HepG2 (cell line): ENCODE data around the gene ELAPOR1. TPM values are rescaled to one million over a fixed set of nuclear protein-coding genes. Genes with fewer than 3 reads are reported as not detected.

Experiments used
- ATAC-seq: fragments of 200-7000 bp; cut with Tn5 transposase; 3 replicates; pipeline ENCODE4 v1.9.1; 2020; ENCODE audit warnings: mild to moderate bottlenecking, moderate library complexity
- BruUV-seq: library from RNA; stranded (reverse); fragments of 400-500 nt; replicated peaks from 2 replicates; lab custom pipeline; 2021; lab: Mats Ljungman, UMichigan
- CTCF ChIA-PET: fragments of 300-600 bp; formaldehyde crosslinking; extraction: SDS; loops from one replicate; lab custom pipeline; 2021; ENCODE audit warnings: low total read pairs, inconsistent platforms, low intra/inter-chr PET ratio; lab: Yijun Ruan, JAX
- POLR2A ChIA-PET: fragments of 350-600 bp; sonication (Branson Sonifier 250); formaldehyde crosslinking; loops from one replicate; lab custom pipeline; 2020; ENCODE audit warnings: antibody characterized with exemption, inconsistent platforms; lab: Yijun Ruan, JAX
- DNase-seq: peaks from one replicate; pipeline ENCODE4 v3.0.0-alpha.2; 2015; ENCODE audit warnings: low spot score
- FAIRE-seq: peaks from 3 replicates; lab custom pipeline; 2011; peaks lifted over from hg19 to GRCh38; lab: Jason Lieb, UNC
- H2AFZ ChIP-seq: one replicate; pipeline ENCODE4 v1.6.1; 2011; ENCODE audit warnings: low read length, inconsistent platforms
- H3K27ac ChIP-seq: fragments of 300-600 bp; 3 replicates; pipeline ENCODE4 v1.8.0; 2011; ENCODE audit warnings: mixed run types, mild to moderate bottlenecking, mixed read lengths, low read length, inconsistent platforms; ENCODE audit not compliant: insufficient read depth; ENCODE audit errors: extremely low read length
- H3K27me3 ChIP-seq, 2 experiments: fragments of 200-600 bp in 1 of 2; 2 replicates in 1 of 2; 3 replicates in 1 of 2; pipeline versions ENCODE4 v1.6.0 to v1.8.0; 2011; ENCODE audit warnings: low read length in 2 of 2, mild to moderate bottlenecking in 2 of 2, moderate library complexity in 2 of 2, inconsistent platforms in 1 of 2; ENCODE audit not compliant: insufficient read depth in 2 of 2, control insufficient read depth in 1 of 2
- H3K36me3 ChIP-seq, 2 experiments: fragments of 200-600 bp in 1 of 2; replicated peaks in 1 of 2; 2 replicates in 1 of 2; 3 replicates in 1 of 2; pipeline versions ENCODE4 v1.5.1 to v1.8.0; 2011; ENCODE audit warnings: low read length in 2 of 2, inconsistent platforms in 1 of 2; ENCODE audit not compliant: insufficient read depth in 2 of 2, control insufficient read depth in 1 of 2
- H3K4me1 ChIP-seq: 2 replicates; pipeline ENCODE4 v1.5.1; 2012; ENCODE audit warnings: low read length, inconsistent platforms; ENCODE audit not compliant: insufficient read depth
- H3K4me2 ChIP-seq: 2 replicates; pipeline ENCODE4 v1.6.0; 2011; ENCODE audit warnings: low read depth, low read length, inconsistent platforms
- H3K4me3 ChIP-seq, 3 experiments: fragments of 200-600 bp in 1 of 3; sonication (generic), shearing (Covaris generic) in 1 of 3; replicated peaks in 1 of 3; 2 replicates each; pipeline ENCODE4 v1.5.1; 2011 to 2016; ENCODE audit warnings: low read length in 3 of 3, inconsistent platforms in 2 of 3, low read depth in 2 of 3, mild to moderate bottlenecking in 2 of 3, control low read depth in 1 of 3, mixed read lengths in 1 of 3; ENCODE audit not compliant: insufficient read depth in 1 of 3
- H3K79me2 ChIP-seq: one replicate; pipeline ENCODE4 v1.6.1; 2011; ENCODE audit warnings: low read length, inconsistent platforms; ENCODE audit not compliant: insufficient read depth
- H3K9ac ChIP-seq: 2 replicates; pipeline ENCODE4 v1.6.0; 2011; ENCODE audit warnings: mild to moderate bottlenecking, low read depth, low read length, inconsistent platforms; ENCODE audit not compliant: insufficient read depth
- H3K9me3 ChIP-seq: 2 replicates; pipeline ENCODE4 v1.5.1; 2012; ENCODE audit warnings: mild to moderate bottlenecking, low read length
- H4K20me1 ChIP-seq: 2 replicates; pipeline ENCODE4 v1.6.0; 2011; ENCODE audit warnings: inconsistent platforms, mild to moderate bottlenecking, low read length, moderate library complexity; ENCODE audit not compliant: insufficient read depth
- CBX2 ChIP-seq, 2 experiments: fragments of 200-600 bp in 1 of 2; sonication (generic); formaldehyde crosslinking in 1 of 2; IDR thresholded peaks; 2 replicates each; pipeline versions ENCODE4 v1.7.0 to v1.8.1; 2018 to 2022; ENCODE audit warnings: low read depth in 2 of 2, low read length in 1 of 2, mild to moderate bottlenecking in 1 of 2, missing genetic modification reagents in 1 of 2
- FOXP4 ChIP-seq: sonication (generic); formaldehyde crosslinking; IDR thresholded peaks from 2 replicates; pipeline ENCODE4 v1.4.0; 2020; ENCODE audit warnings: missing genetic modification reagents
- GATAD1 ChIP-seq: IDR thresholded peaks from 2 replicates; pipeline ENCODE4 v1.6.1; 2016; ENCODE audit warnings: missing genetic modification reagents, missing compliant biosample characterization
- HNRNPL ChIP-seq: fragments of 200-400 bp; formaldehyde crosslinking; IDR thresholded peaks from 2 replicates; pipeline ENCODE4 v1.6.1; 2017; ENCODE audit warnings: mild to moderate bottlenecking, low read depth, low read length
- MIER3 ChIP-seq: IDR thresholded peaks from 2 replicates; pipeline ENCODE4 v1.6.1; 2016; ENCODE audit warnings: missing compliant biosample characterization, borderline replicate concordance
- POLR2AphosphoS2 ChIP-seq: IDR thresholded peaks from 2 replicates; pipeline ENCODE4 v1.6.1; 2011; ENCODE audit warnings: low read depth, low read length, improper control_type of control experiment
- REST ChIP-seq, 2 experiments: IDR thresholded peaks; 2 replicates each; pipeline ENCODE4 v1.6.1; 2011 to 2012; ENCODE audit warnings: low read length in 2 of 2, borderline replicate concordance in 1 of 2, low read depth in 1 of 2, mild to moderate bottlenecking in 1 of 2, moderate library complexity in 1 of 2
- ZNF253 ChIP-seq: sonication (generic); formaldehyde crosslinking; IDR thresholded peaks from 2 replicates; pipeline ENCODE4 v1.8.0; 2022; ENCODE audit warnings: mild to moderate bottlenecking, missing genetic modification reagents, borderline replicate concordance
- ZNF317 ChIP-seq: sonication (generic); formaldehyde crosslinking; IDR thresholded peaks from 2 replicates; pipeline ENCODE4 v1.5.0; 2020; ENCODE audit warnings: mild to moderate bottlenecking, missing genetic modification reagents
- ZNF713 ChIP-seq: sonication (generic); formaldehyde crosslinking; IDR thresholded peaks from 2 replicates; pipeline ENCODE4 v1.4.0; 2020; ENCODE audit warnings: mild to moderate bottlenecking, missing genetic modification reagents
- WGBS: methylation state at CpG from one replicate; pipeline ENCODE4 v1.1.6; 2017; ENCODE audit warnings: low lambda C conversion rate; 5-methylcytosine and 5-hydroxymethylcytosine counted together
- in situ Hi-C: cut with HindIII; loops from 2 replicates; pipeline ENCODE4 v1.10.0; 2017; ENCODE audit warnings: low pct_unique_long_range_greater_than_20kb; ENCODE audit not compliant: extremely low pct_ligation_motif_present
- intact Hi-C: fragments of 100-400 bp; cut with micrococcal nuclease; formaldehyde crosslinking; loops from one replicate; pipeline ENCODE4 v1.10.0; 2022; ENCODE audit not compliant: unreplicated experiment
- polyA plus RNA-seq, 8 experiments: library from polyadenylated mRNA; depleted of rRNA in 3 of 8; stranded (reverse) in 7 of 8; unstranded in 1 of 8; fragments of >200 nt; fragmentation: Illumina TruSeq in 4 of 8; extraction: Trizol in 4 of 8; gene quantifications; 2 replicates each; pipeline versions ENCODE4 v1.2.1 to v1.2.3, GENCODE V29; 2011 to 2016; ENCODE audit warnings: low read depth in 4 of 8, missing spikeins in 1 of 8, mixed read lengths in 1 of 8; ENCODE audit not compliant: insufficient read depth in 1 of 8
- total RNA-seq, 5 experiments: library from RNA; depleted of rRNA; stranded (reverse); fragments of >200 nt; fragmentation: Illumina TruSeq; extraction: Trizol; gene quantifications; 2 replicates each; pipeline ENCODE4 v1.2.3, GENCODE V29; 2016; ENCODE audit warnings: low read depth in 1 of 5

Gene ELAPOR1
- total and polyA plus RNA-seq, 2 of the 13 experiments (the other 11 are each of a cell fraction or from before 2014, with no cell fraction given) = 0.13 to 0.20 TPM

GRCh38 chr1:109158433-109158832 is 44.5 kb downstream of the ELAPOR1 start:
- H3K36me3 ChIP-seq = no peaks in the 10 kb centered on the region
- H3K4me1 ChIP-seq = peaks cover 72% of the 10 kb centered on the region
- no peak for FAIRE-seq
- no peaks in the 10 kb centered on the region for H3K9me3 ChIP-seq
- H4K20me1 ChIP-seq = no peaks in the 10 kb centered on the region
- CTCF ChIA-PET = no interaction called here
- no peak overlapping the region for H3K9ac ChIP-seq
- DNase-seq = no peak
- no TSS peak for BruUV-seq
- WGBS = 18% methylated on average over 7 of the region's 7 CpGs
- no peak overlapping the region for H3K4me3 ChIP-seq
- no peak overlapping the region for H2AFZ ChIP-seq
- POLR2A ChIA-PET = interaction anchor here (1.1 kb wide), 1 partner anchor 23 kb away, joined by 6 read pairs; no protein-coding TSS in a partner anchor
- intact Hi-C loops = no loop called here
- no peak for ATAC-seq
- H3K27ac ChIP-seq = no peak overlapping the region
- peaks cover under 1 to 1% of the 10 kb centered on the region in 2 experiments; a peak in 1 of 5 replicates for H3K27me3 ChIP-seq
- H3K4me2 ChIP-seq = peak overlapping the region; percentile 55
- in situ Hi-C loops = no loop called here
- H3K79me2 ChIP-seq = no peaks in the 10 kb centered on the region
- TF ChIP-seq GATAD1 (CRISPR knock-in tag) = no peak
- no peak for TF ChIP-seq ZNF713 (CRISPR knock-in tag)

GRCh38 chr1:109159326-109159725 is 45.4 kb downstream of the ELAPOR1 start:
- TF ChIP-seq ZNF253 (CRISPR knock-in tag) (no peak), ZNF317 (CRISPR knock-in tag) (no peak), FOXP4 (CRISPR knock-in tag) (no peak), REST (IDR thresholded peaks at IDR 0.05; ENCODE audit: borderline replicate concordance in 1 of 2, low read depth in 1 of 2, low read length in 2 of 2) (no peak), CBX2 (IDR thresholded peaks at IDR 0.05; ENCODE audit: low read depth, low read length) (no peak), CBX2 (CRISPR knock-in tag; IDR thresholded peaks at IDR 0.05; ENCODE audit: low read depth) (no peak), POLR2AphosphoS2 (no peak), HNRNPL (no peak), MIER3 (CRISPR knock-in tag) (no peak)
- BruUV-seq = no TSS peak
- H3K36me3 ChIP-seq = no peaks in the 10 kb centered on the region
- ATAC-seq = no peak
- 70% methylated on average over 3 of the region's 3 CpGs for WGBS
- H4K20me1 ChIP-seq = no peaks in the 10 kb centered on the region
- intact Hi-C loops = no loop called here
- ChIA-PET CTCF (no interaction called here), POLR2A (interaction anchor here (1.1 kb wide), 1 partner anchor 22 kb away, joined by 6 read pairs; no protein-coding TSS in a partner anchor)
- H2AFZ ChIP-seq = no peak overlapping the region
- no peak for DNase-seq
- peaks cover 71% of the 10 kb centered on the region for H3K4me1 ChIP-seq
- H3K4me2 ChIP-seq = no peak overlapping the region
- H3K27ac ChIP-seq = no peak overlapping the region
- H3K4me3 ChIP-seq = no peak overlapping the region
- H3K9ac ChIP-seq = no peak overlapping the region
- H3K79me2 ChIP-seq = no peaks in the 10 kb centered on the region
- in situ Hi-C loops = no loop called here
- H3K9me3 ChIP-seq = no peaks in the 10 kb centered on the region
- H3K27me3 ChIP-seq = peaks cover 1 to 4% of the 10 kb centered on the region in 2 experiments; a peak in 2 of 5 replicates
- FAIRE-seq = no peak
